Colonic mucosa (tissue), 4 donors: ENCODE results near the gene FYB1. TPM values are rescaled to one million over a fixed set of nuclear protein-coding genes. Genes with fewer than 3 reads are reported as not detected.

Experiments used
- DNase-seq: peaks from one replicate; pipeline ENCODE4 v3.0.0-alpha.2; 2020
- H3K27ac ChIP-seq: fragments of 200-600 bp; one replicate; pipeline ENCODE4 v1.8.0; 2021
- H3K27me3 ChIP-seq: fragments of 200-600 bp; one replicate; pipeline ENCODE4 v1.8.0; 2021
- H3K36me3 ChIP-seq: fragments of 200-600 bp; one replicate; pipeline ENCODE4 v1.8.0; 2021
- H3K4me1 ChIP-seq: fragments of 200-600 bp; one replicate; pipeline ENCODE4 v1.8.0; 2021; ENCODE audit warnings: mild to moderate bottlenecking
- H3K4me3 ChIP-seq: fragments of 200-600 bp; one replicate; pipeline ENCODE4 v1.8.0; 2021
- H3K9ac ChIP-seq, 2 donors: one replicate each; pipeline ENCODE4 v1.7.0; 2013; ENCODE audit warnings: control low read depth in 2 of 2, low read depth in 2 of 2, low read length in 2 of 2
- H3K9me3 ChIP-seq: fragments of 200-600 bp; one replicate; pipeline ENCODE4 v1.8.0; 2021
- intact Hi-C: fragments of 100-400 bp; cut with DNase I; formaldehyde crosslinking; loops from one replicate; pipeline ENCODE4 v1.14.1; 2022
- total RNA-seq, 2 donors: library from RNA; stranded (reverse); fragmentation: NEBNext Ultra II Directional in 1 of 2; extraction: Animal tissue kit (Norgen Biotek cat#: 25700) in 1 of 2; gene quantifications; one replicate each; pipeline ENCODE4 v1.2.1, GENCODE V29; 2021
- TF ChIP-seq, protein P1 (sequence below): fragments of 200-600 bp; IDR thresholded peaks from one replicate; pipeline ENCODE4 v1.8.0; 2022; ENCODE audit warnings: antibody characterized with exemption, mild to moderate bottlenecking
- donor health status: healthy.
- donor health status: DM: no; HTN: no; CAD: no.
- donor health status: DM: no; HTN: no; CAD: no.

FYB1 gene
- total RNA-seq, 2 donors from 2014 or later: 6.1 to 8.6 TPM

DNA sequence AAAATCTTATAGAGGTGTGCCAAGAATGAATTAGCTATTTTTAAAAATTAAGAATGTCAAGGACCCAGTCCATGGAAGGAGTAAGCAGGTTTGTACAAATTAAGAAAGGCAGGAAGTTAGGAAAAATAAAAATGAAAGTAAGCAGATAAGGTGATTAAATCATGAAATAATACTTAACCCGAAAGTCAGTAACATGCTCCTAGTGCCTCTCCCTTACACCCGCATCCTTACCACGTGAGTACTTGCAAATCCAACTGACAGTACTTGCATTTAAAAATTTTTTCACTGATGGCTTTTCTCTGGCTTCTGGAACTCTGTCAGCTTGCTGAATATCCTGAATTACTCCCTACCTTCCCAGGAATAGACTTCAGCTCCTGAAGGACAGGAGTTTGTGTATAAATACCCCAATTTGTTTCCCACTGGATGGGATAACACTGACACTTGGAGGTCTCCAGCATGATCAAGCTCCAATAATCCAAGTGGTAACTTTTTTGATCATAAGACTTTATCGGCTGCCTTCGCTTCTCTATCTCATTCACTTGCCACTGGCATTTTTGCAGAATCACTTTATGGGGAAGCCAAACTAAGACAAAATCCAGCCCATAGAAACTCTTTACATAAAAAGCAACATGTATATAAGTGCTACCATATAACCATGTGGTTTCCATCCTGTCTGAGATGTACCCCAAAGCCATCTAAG is 103.6 kb downstream of the FYB1 start:
- Histone ChIP-seq H3K9me3 (no peaks in the 10 kb centered on the region), H3K4me1 (no peaks in the 10 kb centered on the region), H3K27me3 (no peaks in the 10 kb centered on the region), H3K4me3 (no peak overlapping the region), H3K27ac (no peak overlapping the region), H3K9ac (no peak overlapping the region), H3K36me3 (no peaks in the 10 kb centered on the region)
- TF ChIP-seq, protein P1, sequence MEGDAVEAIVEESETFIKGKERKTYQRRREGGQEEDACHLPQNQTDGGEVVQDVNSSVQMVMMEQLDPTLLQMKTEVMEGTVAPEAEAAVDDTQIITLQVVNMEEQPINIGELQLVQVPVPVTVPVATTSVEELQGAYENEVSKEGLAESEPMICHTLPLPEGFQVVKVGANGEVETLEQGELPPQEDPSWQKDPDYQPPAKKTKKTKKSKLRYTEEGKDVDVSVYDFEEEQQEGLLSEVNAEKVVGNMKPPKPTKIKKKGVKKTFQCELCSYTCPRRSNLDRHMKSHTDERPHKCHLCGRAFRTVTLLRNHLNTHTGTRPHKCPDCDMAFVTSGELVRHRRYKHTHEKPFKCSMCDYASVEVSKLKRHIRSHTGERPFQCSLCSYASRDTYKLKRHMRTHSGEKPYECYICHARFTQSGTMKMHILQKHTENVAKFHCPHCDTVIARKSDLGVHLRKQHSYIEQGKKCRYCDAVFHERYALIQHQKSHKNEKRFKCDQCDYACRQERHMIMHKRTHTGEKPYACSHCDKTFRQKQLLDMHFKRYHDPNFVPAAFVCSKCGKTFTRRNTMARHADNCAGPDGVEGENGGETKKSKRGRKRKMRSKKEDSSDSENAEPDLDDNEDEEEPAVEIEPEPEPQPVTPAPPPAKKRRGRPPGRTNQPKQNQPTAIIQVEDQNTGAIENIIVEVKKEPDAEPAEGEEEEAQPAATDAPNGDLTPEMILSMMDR: no peak
- intact Hi-C loops: no loop called here
- DNase-seq: no peak

DNA sequence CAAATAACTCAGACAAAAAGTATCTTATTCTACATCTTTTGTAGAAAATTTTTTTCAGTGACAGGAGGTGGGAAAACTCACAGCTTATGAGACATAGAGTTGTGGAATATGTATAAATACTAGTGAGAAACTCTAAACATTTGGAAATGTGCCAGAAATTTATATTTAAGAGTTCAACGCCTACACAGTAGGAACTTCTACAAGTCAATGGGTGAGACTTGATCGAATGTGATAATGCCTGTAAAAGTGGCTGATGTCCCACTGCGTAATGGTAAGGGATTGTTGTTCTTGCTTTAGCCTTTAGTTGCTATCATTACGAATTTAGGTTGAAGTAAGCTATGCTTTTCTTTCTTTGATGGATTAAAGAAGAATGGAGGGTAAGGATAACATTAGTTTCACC is 105.2 kb downstream of the FYB1 start:
- no peaks in the 10 kb centered on the region for H3K27me3 ChIP-seq
- H3K4me3 ChIP-seq: no peak overlapping the region
- intact Hi-C loops: no loop called here
- no peak for DNase-seq
- no peaks in the 10 kb centered on the region for H3K9me3 ChIP-seq
- H3K36me3 ChIP-seq: no peaks in the 10 kb centered on the region
- TF ChIP-seq, protein P1: no peak
- H3K27ac ChIP-seq: no peak overlapping the region
- H3K9ac ChIP-seq: no peak overlapping the region
- no peaks in the 10 kb centered on the region for H3K4me1 ChIP-seq

DNA sequence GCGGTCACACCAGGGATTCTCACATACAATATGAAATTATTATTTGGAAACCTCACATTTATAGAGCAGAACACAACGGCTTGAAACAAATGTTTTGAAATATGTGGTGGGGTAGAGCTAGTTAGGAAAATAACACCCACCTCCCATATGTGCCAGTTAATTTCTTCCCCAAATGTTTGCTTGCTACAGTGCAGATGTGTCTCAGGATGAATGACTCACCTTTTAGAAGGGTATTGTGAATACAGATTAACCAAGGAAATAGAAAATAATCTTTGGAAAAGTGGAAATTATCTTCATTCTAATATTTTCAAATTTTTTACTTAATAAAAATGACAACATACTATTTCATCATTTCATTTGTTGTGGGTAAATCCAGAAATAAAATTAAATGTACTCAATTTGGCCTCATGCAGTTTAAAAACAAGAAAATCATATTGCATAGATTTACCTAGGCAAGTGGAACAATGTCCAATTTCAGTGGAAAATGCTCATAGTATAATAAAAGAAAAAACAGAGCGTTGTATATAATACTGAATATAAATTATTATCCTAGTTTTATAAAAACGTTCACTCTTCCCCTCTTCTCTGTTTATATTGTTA is 105.9 kb downstream of the FYB1 start:
- no peaks in the 10 kb centered on the region for H3K36me3 ChIP-seq
- H3K9me3 ChIP-seq: no peaks in the 10 kb centered on the region
- TF ChIP-seq, protein P1: no peak
- H3K27me3 ChIP-seq: no peaks in the 10 kb centered on the region
- no peak overlapping the region for H3K9ac ChIP-seq
- intact Hi-C loops: no loop called here
- H3K4me3 ChIP-seq: no peak overlapping the region
- DNase-seq: no peak
- H3K27ac ChIP-seq: no peak overlapping the region
- H3K4me1 ChIP-seq: no peaks in the 10 kb centered on the region

DNA sequence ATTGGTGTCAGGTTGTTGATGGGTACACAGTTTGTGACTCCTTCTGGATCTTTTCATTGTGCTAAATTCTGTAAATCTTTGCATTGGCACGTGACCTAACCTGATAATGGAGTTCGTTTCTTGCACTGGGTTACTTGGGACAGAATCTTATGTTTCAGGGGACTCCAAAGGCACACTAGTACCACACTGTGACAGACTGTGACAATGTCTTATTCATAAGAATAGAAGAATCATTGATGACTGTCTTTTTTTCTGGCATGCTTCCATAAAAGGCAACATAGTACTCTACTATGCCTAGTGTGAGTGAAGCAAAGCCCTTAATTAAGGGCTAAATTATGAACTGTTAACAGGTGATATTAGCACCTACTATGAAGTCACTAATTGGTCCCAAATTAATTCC is 109.8 kb downstream of the FYB1 start:
- no peaks in the 10 kb centered on the region for H3K4me1 ChIP-seq
- no peaks in the 10 kb centered on the region for H3K9me3 ChIP-seq
- intact Hi-C loops: no loop called here
- H3K27me3 ChIP-seq: no peaks in the 10 kb centered on the region
- TF ChIP-seq, protein P1: no peak
- no peak overlapping the region for H3K27ac ChIP-seq
- no peak overlapping the region for H3K4me3 ChIP-seq
- no peak for DNase-seq
- no peaks in the 10 kb centered on the region for H3K36me3 ChIP-seq
- no peak overlapping the region for H3K9ac ChIP-seq

DNA sequence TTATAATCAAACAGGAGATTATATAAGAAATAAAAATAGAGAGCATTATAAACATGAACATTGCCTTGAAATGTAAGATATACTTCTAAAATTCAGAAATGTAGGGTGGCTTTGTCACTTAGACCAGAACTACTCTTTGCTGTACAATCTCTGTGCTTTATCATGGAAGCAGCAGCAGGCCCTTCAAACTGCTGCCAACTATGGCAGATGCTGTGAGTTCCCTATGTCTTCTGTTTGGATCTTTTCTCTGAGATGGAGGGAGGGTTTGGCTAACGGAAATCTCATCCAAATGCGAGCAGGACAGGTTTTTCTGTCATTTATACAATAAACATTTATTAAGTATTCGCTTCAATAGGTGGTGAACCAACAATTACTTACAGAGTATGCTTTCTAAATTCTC is 110.4 kb downstream of the FYB1 start:
- TF ChIP-seq, protein P1: no peak
- intact Hi-C loops: no loop called here
- Histone ChIP-seq H3K27ac (no peak overlapping the region), H3K27me3 (no peaks in the 10 kb centered on the region), H3K9me3 (no peaks in the 10 kb centered on the region), H3K4me1 (no peaks in the 10 kb centered on the region), H3K36me3 (no peaks in the 10 kb centered on the region), H3K9ac (no peak overlapping the region), H3K4me3 (no peak overlapping the region)
- no peak for DNase-seq
